Gastroesophageal sphincter (tissue), 4 donors: ENCODE measurements around the gene COG5. TPM values are rescaled to one million over a fixed set of nuclear protein-coding genes. Genes with fewer than 3 reads are reported as not detected.

ENCODE experiments used
- ATAC-seq: fragments of 150-250 bp; one replicate; pipeline ENCODE4 v1.9.1; 2016; ENCODE audit warnings: mild to moderate bottlenecking, moderate library complexity
- H3K27ac ChIP-seq, 4 donors: fragments of 200-600 bp; sonication (generic) in 3 of 4; 1 replicate in 3 of 4; 2 replicates in 1 of 4; pipeline ENCODE4 v1.5.1; 2016 to 2019
- H3K27me3 ChIP-seq: fragments of 200-600 bp; sonication (generic); one replicate; pipeline ENCODE4 v1.5.1; 2019
- H3K36me3 ChIP-seq, 2 donors: fragments of 200-600 bp; sonication (generic); one replicate each; pipeline ENCODE4 v1.5.1; 2019; ENCODE audit warnings: control low read depth in 1 of 2
- H3K4me1 ChIP-seq, 3 donors: fragments of 200-600 bp; sonication (generic); 1 replicate in 2 of 3; 2 replicates in 1 of 3; pipeline ENCODE4 v1.5.1; 2016 to 2019; ENCODE audit warnings: control low read depth in 2 of 3
- H3K4me3 ChIP-seq, 2 donors: fragments of 200-600 bp; sonication (generic); one replicate each; pipeline ENCODE4 v1.5.1; 2019; ENCODE audit warnings: mild to moderate bottlenecking in 1 of 2, moderate library complexity in 1 of 2
- H3K9me3 ChIP-seq, 3 donors: fragments of 200-600 bp; sonication (generic); one replicate each; pipeline ENCODE4 v1.5.1; 2017 to 2019; ENCODE audit warnings: control low read depth in 2 of 3
- CTCF ChIP-seq, 4 experiments: fragments of 200-600 bp in 2 of 4; fragments of 450-650 bp in 2 of 4; sonication (generic) in 1 of 4; IDR thresholded peaks; one replicate each; pipeline ENCODE4 v1.5.1; 2017 to 2019; ENCODE audit warnings: antibody characterized with exemption in 4 of 4, mild to moderate bottlenecking in 2 of 4, moderate library complexity in 2 of 4
- EP300 ChIP-seq: sonication (generic); formaldehyde crosslinking; IDR thresholded peaks from one replicate; pipeline ENCODE4 v1.6.1; 2017; ENCODE audit warnings: antibody characterized with exemption, mild to moderate bottlenecking
- POLR2A ChIP-seq, 2 donors: fragments of 450-650 bp; IDR thresholded peaks; one replicate each; pipeline ENCODE4 v1.6.1; 2017; ENCODE audit warnings: antibody characterized with exemption in 2 of 2, mild to moderate bottlenecking in 2 of 2, moderate library complexity in 1 of 2
- POLR2AphosphoS5 ChIP-seq: sonication (generic); formaldehyde crosslinking; IDR thresholded peaks from one replicate; pipeline ENCODE4 v1.6.1; 2017; ENCODE audit warnings: antibody characterized with exemption
- WGBS, 2 donors: methylation state at CpG; one replicate each; pipeline ENCODE4 v1.1.5; 2018; ENCODE audit warnings: low coverage in 1 of 2; 5-methylcytosine and 5-hydroxymethylcytosine counted together
- total RNA-seq, 4 donors: library from RNA; depleted of rRNA; stranded (reverse); fragments of >200 nt; gene quantifications; one replicate each; pipeline ENCODE4 v1.1.0, GENCODE V29; 2016

Gene COG5
- total RNA-seq, 4 donors from 2014 or later: 31.6 to 50.4 (median 41.1) TPM

DNA sequence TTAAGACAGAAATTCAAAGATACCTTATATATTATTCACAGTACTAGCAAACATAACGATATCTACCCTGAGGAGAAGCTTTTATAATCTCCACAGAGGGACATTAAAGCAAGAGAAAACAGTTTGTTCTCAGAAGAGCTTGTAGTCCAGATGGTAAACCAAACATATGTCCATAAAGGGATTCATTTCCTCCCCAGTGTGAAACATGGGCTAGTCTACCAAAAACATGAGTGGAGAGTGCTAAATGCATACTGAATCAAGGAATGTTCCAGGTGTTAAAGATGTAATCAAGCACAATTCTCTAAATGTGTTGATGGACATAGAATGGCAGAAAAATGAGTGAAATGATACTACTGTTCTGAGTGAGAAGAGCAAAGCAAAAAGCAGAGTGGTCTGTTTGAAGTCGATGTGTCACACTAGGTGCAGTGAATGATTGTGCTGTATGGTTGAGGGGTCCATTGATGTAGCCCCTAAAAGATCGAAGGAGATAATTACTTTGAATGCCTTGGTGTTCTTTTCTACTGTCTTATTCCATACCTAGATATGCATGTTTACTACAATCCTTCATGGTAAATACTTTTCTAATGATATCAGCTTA, 41.6 kb upstream of the COG5 start:
- TF ChIP-seq POLR2A (IDR thresholded peaks at IDR 0.05): no peak
- no peak for TF ChIP-seq CTCF (IDR thresholded peaks at IDR 0.05)
- TF ChIP-seq EP300: no peak
- no peak for TF ChIP-seq POLR2AphosphoS5
- 93 to 96% methylated on average over 3 of the region's 3 CpGs for WGBS, 2 donors
- no peaks in the 10 kb centered on the region for H3K27me3 ChIP-seq
- peaks cover 0 to 50% of the 10 kb centered on the region in 2 donors for H3K36me3 ChIP-seq
- no peak for ATAC-seq
- no peak overlapping the region for H3K4me3 ChIP-seq
- no peaks in the 10 kb centered on the region for H3K4me1 ChIP-seq
- H3K27ac ChIP-seq: no peak overlapping the region
- no peaks in the 10 kb centered on the region for H3K9me3 ChIP-seq

DNA sequence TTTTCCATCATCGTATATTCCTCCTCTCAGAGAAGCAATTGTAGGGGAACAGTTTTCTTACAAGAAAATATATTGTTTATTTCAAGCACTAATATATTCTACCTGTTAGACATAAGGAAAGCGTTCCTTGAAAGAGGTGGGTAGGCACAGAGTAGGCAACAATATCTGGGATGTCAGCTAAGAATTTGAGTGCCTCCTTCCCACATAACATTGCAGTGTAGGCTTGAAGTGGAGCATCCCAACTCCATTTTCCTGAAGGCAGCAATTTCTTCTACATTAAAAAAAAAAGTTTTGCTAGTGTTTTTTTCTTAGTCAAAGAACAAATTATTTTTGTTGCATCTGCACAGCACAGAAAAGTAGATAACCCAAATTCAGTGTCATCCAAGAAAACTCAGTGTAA, 37.1 kb upstream of the COG5 start:
- ATAC-seq: no peak
- Histone ChIP-seq H3K4me1 (peaks cover 0 to 3% (median under 1%) of the 10 kb centered on the region in 3 donors), H3K9me3 (no peaks in the 10 kb centered on the region), H3K4me3 (no peak overlapping the region), H3K36me3 (peaks cover 0 to 67% of the 10 kb centered on the region in 2 donors), H3K27ac (no peak overlapping the region), H3K27me3 (no peaks in the 10 kb centered on the region)
- 77 to 79% methylated on average over 2 of the region's 2 CpGs for WGBS, 2 donors
- TF ChIP-seq EP300 (no peak), CTCF (IDR thresholded peaks at IDR 0.05) (no peak), POLR2AphosphoS5 (no peak), POLR2A (IDR thresholded peaks at IDR 0.05) (no peak)

DNA sequence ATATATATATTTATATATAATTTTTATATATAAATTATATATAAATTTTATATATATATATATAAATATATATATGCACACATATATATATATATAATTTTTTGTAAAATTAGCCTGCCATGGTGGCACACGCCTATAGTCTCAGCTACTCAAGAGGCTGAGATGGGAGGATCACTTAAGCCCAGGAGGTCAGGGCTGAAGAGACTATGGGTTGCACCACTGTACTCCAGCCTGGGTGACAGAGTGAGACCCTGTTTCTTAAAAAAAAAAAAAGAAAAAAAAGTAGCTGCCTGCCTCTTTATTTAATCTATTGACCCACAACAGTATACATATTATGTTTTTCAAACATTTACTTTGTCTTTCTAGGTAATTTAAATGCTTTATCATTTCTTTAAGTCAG, 35.5 kb upstream of the COG5 start:
- H3K9me3 ChIP-seq: no peaks in the 10 kb centered on the region
- H3K36me3 ChIP-seq: peaks cover 0 to 67% of the 10 kb centered on the region in 2 donors
- H3K27me3 ChIP-seq: no peaks in the 10 kb centered on the region
- no peak for ATAC-seq
- TF ChIP-seq CTCF (IDR thresholded peaks at IDR 0.05) (no peak), EP300 (no peak), POLR2AphosphoS5 (no peak), POLR2A (IDR thresholded peaks at IDR 0.05) (no peak)
- peaks cover 4 to 17% (median 6%) of the 10 kb centered on the region in 3 donors for H3K4me1 ChIP-seq
- WGBS, 2 donors: 92 to 100% methylated on average over 1 of the region's 1 CpG
- H3K4me3 ChIP-seq: no peak overlapping the region
- H3K27ac ChIP-seq: no peak overlapping the region

- TF ChIP-seq EP300: no peak
- TF ChIP-seq CTCF (IDR thresholded peaks at IDR 0.05): no peak
- no peak for TF ChIP-seq POLR2A (IDR thresholded peaks at IDR 0.05)
- TF ChIP-seq POLR2AphosphoS5: no peak
- H3K27me3 ChIP-seq: no peaks in the 10 kb centered on the region
- no peaks in the 10 kb centered on the region for H3K9me3 ChIP-seq
- peaks cover 4 to 17% (median 6%) of the 10 kb centered on the region in 3 donors for H3K4me1 ChIP-seq
- no peak for ATAC-seq
- H3K36me3 ChIP-seq: peaks cover 0 to 59% of the 10 kb centered on the region in 2 donors
- no peak overlapping the region for H3K27ac ChIP-seq
- 81 to 95% methylated on average over 4 of the region's 4 CpGs for WGBS, 2 donors
- H3K4me3 ChIP-seq: no peak overlapping the region
These were observed 34.2 kb upstream of the COG5 start for GRCh38 chr7:107597953-107598352.

DNA sequence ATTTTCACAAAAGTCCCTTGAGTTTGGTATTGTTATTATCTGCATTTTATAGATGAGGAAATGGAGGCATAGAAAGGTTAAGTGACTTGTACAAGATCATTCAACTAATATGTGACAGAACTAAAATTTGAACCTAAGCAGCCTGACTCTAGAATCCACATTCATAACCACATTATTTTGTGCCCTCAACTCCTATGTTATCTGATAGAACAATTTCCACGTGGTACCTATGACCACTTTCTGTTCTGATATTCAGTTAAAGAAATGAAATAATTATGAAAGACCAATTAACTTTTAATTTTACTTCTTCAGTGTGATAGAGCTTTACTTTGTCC, 33.8 kb upstream of the COG5 start:
- Histone ChIP-seq H3K4me3 (no peak overlapping the region), H3K27ac (no peak overlapping the region), H3K36me3 (peaks cover 0 to 56% of the 10 kb centered on the region in 2 donors), H3K9me3 (no peaks in the 10 kb centered on the region), H3K27me3 (no peaks in the 10 kb centered on the region), H3K4me1 (peaks cover 4 to 17% (median 6%) of the 10 kb centered on the region in 3 donors)
- no peak for ATAC-seq
- TF ChIP-seq CTCF (IDR thresholded peaks at IDR 0.05): no peak
- TF ChIP-seq POLR2AphosphoS5: no peak
- TF ChIP-seq POLR2A (IDR thresholded peaks at IDR 0.05): no peak
- no peak for TF ChIP-seq EP300
- WGBS, 2 donors: 85 to 94% methylated on average over 1 of the region's 1 CpG
